HG03439 (cell line): Measurements from ENCODE around the gene AFAP1L2.

ENCODE experiments used
- ATAC-seq: cut with Tn5 transposase; IDR thresholded peaks from one replicate; pipeline ENCODE4 v1.9.1; 2021; ENCODE audit warnings: mild to moderate bottlenecking, moderate library complexity; ENCODE audit not compliant: unreplicated experiment

The AFAP1L2 gene

DNA sequence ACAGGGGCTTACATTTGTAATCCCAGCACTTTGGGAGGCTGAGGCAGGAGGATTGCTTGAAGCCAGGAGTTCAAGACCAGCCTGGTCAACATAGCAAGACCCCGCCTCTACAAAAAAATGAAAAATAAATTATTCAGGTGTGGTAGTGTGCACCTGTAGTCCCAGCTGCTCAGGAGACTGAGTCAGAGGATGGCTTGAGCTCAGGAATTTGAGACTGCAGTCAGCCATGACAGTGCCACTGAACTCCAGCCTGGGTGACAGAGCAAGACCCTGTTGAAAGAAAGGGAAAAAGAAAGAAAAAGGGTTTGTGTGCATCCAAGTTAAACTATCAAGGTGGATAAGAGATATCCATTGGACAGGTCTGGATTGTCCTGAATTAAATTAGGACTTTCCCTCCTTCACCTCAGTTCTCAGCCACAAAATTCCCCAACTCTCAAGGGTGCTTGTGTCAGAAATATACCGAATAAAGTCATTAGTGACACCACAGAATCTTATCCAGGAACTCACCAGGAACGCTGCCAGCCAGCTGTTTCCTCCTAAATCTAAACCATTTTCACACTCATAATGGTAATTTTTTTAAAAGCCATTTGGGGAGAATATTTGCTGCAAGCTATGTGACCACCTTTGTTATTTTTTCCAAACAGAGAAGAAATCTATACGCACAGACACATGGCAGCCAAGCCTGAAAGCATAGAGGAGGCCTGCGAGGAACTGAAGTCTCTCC lies 12.0 kb downstream of the AFAP1L2 start:
- ATAC-seq, result no peak

DNA sequence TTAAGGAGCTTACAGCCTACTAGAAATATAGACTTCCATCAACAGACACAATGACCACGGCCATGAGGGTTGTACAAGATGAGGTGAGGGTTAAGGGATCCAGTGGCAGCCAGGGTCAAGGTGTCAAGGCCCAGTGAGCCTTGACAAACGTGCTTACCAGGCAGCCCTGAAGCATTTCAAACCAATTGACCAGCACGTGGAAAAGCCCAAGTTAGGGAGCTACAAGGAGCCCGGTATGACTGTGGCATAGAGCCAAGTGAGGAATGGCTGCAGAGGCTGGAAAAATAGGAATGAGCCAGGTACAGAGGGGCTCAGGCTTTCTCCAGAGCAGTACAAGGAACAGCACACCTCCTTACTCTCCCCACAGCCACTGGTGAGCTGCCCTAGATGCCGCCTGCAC lies 12.7 kb downstream of the AFAP1L2 start:
- ATAC-seq, result no peak

DNA sequence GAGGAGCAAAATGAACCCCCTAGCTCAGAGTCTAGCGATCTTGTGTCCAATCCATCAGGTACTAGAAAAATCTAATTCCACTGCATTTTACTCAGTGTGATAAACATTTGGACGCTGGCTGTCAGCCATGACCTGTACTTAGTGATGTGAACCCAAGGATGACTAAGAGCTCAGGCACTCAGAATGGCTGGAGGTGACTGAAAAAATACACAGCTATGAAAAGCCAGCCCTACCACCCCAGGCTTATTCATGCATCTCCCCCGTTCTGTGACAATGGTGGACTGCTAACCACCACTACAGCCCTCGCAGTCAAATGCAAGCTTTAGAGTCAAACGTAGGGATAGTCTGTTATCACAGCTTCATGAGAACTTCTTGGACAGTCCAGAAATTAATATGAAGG lies 14.9 kb downstream of the AFAP1L2 start:
- no peak for ATAC-seq

DNA sequence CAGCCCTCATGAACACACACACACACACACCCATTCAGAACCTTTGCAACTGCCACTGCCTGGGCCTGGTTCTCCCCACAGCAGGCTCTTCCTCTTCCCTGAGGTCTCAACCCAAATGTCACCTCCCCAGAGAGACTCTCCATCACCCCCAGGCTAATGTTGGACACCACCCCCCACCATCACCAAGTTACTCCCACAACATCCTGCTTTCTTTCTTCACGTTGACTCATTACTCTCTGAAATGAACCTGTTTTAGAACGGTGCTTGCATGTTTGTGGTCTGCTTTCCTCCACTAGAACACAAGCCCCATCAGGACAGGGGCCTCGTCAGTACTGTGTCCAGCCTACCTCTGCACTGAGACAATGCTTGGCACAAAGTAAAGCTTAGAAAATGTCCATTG lies 16.0 kb downstream of the AFAP1L2 start:
- peak; percentile 58 for ATAC-seq

DNA sequence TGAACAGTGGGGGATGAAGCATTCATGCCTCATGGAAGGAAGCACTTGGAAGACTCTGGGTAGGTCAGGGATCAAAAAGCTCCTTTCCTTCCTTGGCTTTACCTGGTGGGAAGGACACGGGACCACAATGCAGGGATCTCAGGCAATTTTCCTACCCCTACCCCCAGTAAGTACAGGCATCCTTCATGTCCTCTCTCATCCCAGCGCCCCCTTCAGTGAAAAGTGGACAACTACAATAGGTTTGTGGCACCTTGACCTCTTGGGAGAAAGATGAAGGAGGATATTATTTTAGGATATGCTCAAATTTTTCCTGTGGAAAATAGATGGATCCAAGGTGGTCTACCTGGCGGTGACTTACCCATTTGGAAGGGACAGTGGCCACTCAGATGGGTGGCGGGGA lies 16.5 kb downstream of the AFAP1L2 start:
- ATAC-seq, result no peak

DNA sequence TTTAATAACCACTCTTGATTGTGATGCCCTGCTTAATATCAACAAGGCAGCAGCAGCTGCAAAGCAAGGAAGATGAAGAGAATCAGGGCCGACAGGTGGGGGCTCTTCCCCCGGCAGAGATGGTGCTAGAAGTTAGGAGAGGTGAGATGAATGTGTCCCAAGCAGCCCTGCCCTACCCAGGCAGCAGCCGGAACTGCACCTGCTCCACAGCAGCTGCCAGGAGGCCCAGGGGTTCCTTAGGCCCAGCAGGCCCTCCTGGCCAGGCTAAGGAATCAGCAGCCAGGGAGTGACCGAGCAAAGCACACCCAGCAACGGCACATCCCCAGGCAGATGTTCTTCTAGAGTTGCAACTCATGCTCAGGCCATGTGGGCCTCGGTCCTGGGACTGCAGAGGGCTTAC lies 17.9 kb downstream of the AFAP1L2 start:
- no peak for ATAC-seq

DNA sequence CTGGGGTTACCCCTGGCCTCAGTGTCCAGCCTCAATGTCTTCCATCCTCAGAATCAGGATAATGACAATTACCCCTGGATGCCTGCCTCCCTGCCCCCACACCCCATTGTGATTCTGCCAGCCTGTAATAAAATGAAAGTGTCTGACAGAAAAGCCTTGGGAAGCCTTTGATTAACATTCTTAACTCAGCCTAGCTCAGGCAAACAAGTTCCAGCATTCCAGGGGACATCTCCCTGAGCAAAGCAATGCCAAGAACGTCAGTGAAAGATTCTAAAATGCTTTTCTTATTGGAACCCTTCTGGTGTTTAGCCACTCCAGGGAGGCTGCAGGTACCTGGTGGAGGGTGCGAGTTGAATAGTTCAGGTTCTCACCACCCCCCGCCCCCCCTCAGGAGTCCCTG lies 18.7 kb downstream of the AFAP1L2 start:
- no peak for ATAC-seq

DNA sequence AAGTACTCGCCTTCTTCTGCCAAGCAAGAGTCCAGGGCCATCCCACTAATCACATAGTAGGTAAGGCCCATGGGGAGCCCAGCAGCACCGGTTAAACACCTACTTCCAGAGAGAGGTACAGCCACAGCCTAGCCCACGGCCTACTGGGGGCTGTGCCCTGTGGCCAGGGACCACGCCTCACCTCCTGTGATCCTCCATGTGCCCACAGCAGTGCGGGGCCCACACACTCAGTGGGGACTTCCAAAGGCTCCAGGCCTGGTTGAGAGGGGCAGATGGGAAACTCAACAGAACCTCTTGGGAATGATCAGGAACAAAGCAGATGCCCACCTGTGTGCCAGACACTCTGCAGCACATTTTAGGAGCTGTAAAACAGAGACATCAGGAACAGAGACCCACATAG lies 19.7 kb downstream of the AFAP1L2 start:
- ATAC-seq, result no peak

DNA sequence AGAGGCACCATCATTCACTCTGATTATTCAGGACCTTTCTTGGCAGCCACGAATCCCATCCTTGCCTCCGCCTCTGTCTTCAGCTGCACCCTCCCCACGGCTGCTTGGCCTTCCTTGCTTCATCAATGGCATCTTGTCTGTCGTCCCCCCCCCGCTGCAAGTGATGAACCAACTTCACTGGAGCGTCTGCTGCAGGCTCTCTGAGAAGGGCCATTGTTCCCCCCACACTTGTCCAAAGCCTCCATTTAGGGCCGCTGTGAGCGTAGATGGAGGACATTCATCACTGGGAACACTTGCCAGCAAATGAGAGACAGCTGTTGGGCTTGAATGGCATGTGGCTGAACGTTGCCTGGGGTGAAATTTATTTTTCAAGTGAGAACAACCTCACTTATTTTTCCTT lies 20.1 kb downstream of the AFAP1L2 start:
- ATAC-seq, result no peak

DNA sequence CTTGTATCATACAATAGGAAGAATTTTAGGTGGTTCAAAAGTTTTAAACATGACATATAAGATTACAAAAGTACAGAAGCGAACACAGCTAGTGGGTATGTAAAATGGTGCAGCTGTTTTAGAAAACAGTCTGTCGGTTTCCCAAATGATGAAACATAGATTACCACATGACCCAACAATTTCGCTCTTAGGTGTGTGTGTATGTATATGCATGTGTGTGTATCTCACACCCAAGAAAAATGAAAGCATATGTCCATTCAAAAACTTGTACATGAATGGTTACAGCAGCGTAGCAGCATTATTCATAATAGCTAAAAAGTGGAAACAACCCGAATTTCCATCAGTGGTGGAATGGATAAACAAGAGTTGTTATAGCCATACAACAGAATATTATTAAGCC lies 23.5 kb downstream of the AFAP1L2 start:
- no peak for ATAC-seq

DNA sequence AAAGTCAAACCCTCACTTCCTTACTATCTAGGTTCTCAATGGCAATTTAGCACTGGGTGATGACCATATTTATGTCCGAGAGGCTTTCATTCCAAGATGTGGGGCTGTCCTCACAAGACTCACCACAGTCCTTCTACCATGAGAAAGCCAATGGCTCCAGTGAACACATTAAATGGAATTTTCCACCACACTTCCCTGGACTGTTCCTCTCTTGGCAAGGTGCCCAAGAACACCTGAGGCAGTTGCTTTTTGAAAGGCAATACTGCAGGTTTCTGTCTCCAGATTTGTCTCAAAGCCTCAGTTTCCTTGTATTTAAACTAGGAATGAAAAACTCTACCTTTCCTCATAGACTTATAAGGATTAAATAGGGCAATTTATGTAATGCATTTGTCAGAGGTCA lies 24.2 kb downstream of the AFAP1L2 start:
- no peak for ATAC-seq

DNA sequence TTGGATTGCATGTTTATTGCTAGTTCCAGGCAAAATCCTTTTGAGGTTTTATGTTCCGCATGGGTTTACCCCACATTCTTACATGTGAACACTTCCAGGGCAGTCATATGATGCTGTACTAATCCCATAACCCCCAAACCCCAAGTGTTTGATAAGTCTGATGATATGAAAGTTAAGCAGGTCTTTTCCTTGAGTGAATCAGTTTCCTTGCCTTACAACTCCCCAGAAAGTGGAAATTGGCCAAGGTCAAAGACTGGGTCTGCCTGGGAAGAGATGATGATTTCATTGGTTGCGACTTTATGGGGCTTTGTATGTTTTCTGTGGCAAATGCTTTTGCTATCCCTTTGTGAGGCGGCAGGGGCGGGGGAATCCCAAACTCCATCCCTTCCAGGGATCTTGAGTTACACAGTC lies 24.7 kb downstream of the AFAP1L2 start:
- no peak for ATAC-seq

DNA sequence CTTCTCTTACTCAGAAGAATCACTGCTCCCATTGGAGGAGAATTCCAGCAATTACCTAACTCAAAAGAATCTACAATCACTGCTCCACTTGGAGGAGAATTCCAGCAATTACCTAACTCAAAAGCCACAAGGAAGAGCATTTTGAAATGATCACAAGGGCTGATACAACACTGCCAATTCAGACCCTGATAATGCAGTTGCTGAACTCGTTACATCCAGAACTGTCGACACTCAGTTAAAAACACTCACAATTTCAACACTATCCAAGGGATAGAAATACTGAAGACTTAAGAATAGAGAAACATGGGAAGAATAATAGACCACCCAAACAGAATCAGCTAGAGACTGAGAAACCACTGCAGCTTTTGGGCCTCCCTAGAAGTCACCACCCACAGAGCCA lies 27.8 kb downstream of the AFAP1L2 start:
- no peak for ATAC-seq

DNA sequence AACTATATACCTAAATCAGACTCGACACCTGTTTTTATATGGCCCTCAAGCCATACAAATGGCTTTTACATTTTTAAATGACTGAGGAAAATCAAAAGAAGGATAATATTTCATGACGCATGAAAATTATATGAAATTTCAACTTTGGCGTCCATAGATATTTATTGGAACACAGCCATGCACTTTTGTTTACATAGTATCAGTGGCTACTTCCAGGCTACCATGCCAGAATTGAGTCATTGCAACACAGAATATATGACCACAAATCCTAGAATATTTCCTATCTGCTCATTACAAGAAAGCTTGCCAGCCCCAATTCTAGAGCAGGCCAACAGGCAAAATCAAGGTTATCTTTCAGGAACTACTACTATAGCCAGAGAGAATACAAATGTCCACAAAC lies 29.3 kb downstream of the AFAP1L2 start:
- ATAC-seq, result no peak

DNA sequence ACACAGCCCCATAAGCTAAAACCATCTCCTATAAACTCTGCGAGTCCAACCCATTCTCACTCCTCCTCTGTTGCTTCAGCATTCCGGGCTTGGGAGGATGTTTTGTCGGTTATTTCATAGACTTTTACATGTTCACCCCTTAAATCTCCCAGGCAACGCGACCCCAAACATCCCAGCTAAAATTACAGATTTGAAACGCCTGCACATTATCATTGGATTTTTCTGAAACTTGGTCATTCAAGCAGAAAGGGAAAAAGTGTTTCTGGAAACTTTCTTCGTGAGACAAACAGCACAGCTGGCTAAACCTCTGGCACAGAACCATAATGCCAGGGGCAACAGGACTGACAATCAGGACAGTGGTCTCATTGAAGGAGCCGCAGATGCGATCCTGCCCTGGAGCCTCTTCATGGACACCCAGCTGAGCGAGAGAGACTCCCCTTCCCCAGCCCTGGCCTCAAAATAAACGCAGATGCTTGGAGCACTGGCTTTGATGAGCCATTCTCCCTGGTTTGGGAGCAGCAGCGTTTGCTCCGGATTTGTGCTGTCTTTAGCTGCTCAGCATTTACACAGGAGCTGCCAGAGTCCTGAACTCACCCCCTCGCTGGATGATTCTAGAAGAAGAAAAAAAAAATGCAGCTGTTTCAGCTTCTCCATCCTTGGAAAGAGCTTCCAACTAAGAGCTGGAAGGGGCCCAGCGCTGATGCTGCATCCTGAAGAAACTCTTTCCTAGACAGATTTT lies 30.1 kb downstream of the AFAP1L2 start:
- ATAC-seq, result no peak

DNA sequence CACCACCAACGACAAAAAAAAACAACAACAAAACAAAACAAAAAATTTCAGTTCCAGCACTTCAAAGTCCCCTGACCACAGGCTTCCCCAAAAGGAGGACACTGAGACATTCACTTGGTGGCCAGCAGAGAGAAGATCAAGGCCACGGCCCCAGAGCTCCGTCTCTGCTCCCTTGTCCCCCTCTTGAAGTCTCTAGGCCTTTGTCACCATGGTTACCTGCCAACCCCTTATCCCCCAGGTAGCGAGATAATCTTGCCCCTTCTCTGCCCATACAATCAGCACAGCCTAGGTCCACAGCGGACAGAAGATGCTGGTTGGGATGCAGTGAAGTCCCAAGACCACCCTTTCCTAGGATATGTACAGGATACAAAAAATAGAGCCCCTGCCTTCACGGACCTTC lies 30.7 kb downstream of the AFAP1L2 start:
- no peak for ATAC-seq

DNA sequence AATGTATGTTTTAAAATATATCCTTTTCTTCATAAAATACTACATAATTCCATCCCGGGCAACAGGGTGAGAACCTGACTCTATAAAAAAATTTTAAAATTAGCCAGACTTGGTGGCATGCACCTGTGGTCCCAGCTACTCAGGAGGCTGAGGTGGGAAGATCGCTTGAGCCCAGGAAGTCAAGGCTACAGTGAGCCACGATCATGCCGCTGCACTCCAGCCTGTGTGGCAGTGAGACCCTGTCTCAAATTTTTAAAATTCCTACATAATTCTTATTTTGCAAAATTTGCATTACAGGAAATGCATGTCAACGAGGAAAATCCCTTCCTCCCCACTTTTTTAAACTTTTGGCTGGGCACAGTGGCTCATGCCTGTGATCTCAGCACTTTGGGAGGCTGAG lies 31.3 kb downstream of the AFAP1L2 start:
- no peak for ATAC-seq

DNA sequence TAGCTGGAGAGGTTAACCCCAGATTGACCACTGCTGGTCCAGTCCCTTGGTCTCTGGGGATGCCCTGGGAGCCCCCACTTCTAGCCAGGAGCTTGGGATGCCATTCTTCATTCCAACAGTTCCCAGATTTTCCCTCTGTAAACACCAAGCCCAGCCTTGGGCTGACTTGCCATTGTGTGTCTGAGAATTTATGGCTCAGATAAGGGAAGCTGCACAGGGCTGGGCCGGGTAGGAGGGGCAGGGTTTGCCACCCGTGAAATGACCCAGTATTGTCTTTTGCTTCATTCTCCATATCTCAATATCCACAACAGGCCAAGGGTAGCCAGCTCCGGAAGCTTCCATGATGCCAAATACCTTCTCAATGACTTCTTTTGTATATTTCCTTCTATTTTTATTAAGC lies 32.1 kb downstream of the AFAP1L2 start:
- ATAC-seq, result no peak

DNA sequence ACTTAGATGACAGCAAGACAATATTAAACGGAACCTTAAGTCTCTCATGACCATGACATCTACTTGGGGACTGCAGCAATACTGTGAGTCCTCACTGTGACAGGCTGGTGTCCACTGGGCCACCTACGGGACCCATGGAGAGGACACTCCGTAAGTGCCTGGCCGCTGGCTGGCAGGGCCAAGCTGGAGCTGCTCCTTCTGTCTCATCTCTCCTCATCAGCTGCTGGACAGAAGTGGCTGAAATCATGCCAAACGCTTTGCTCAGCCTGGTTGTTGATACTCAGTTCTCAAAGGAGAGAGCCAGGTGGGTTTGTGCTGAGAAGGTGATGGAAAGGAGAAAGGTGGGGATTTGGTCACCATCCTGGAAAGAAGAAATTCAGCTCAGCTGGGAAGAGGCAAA lies 33.3 kb downstream of the AFAP1L2 start:
- no peak for ATAC-seq

DNA sequence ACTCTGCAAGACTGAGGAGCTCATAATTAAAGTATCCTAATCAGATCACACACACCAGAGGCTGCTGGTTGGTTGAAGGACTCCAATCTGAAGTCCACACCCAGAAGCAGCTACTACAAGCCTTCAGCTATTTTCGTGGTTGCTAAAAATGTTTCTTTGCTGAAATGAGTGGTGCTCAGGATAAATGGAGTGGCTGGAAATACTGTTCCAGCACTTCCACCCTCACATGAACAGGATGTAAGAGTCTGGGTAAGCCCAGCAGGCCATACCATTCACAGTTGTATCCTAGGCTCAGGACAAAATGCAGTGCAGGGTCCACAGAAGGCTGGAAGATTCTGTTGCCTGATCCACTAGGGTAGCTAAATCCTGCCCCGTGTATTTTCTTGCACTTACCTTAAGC lies 34.1 kb downstream of the AFAP1L2 start:
- ATAC-seq, result no peak

DNA sequence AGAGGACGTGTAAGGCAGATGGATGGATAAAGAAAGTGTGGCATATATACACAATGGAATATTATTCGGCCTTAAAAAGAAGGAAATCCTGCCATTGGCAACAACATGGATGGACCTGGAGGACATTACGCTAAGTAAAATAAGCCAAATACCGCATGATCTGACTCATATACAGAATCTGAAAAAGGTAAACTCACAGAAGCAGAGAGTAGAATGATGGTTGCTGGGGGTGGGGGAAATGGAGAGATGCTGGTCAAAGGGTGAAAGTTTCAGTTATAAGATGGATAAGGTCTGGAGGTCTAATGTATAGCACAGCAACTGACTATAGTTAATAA lies 36.3 kb downstream of the AFAP1L2 start:
- no peak for ATAC-seq

DNA sequence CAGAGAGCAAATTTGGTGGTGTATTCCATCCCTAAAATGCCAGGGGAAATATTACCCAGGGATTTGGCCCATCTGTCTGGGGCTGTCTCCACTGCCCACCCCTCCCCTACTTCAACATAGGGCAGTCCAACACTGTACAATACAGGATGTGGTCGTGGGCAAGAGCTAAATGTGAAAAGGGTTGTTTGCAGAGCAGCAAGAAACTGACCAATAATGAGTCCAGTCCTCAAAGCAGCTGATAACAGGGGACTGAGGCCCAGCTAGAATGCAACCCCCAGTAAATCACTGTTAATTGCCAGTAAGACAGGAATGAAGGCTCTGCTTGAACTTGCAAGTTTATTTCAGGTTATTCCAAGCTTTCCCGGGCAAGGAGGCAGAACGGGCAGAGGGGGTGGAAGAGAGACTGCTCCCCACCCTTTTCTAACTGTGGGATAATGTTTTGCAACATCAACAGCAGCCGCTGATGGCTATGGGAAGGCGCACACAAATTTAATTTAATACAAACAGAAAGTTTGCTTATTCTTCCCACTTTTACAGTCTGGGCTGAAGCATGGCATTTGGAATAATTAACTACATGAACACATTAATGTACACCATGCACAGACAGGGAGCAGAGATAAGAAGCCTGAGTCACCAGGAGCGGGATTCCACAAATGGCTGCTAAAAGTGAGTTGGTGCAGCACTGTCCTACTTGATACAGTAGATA lies 36.8 kb downstream of the AFAP1L2 start:
- no peak for ATAC-seq
